ENCODE results near the gene CD3D. TPM values are rescaled to one million over a fixed set of nuclear protein-coding genes. Genes with fewer than 3 reads are reported as not detected.

CD3D gene
- 1 to 10 TPM in 1 of 4 donors, not detected in 3; 1.1 TPM for total RNA-seq

DNA sequence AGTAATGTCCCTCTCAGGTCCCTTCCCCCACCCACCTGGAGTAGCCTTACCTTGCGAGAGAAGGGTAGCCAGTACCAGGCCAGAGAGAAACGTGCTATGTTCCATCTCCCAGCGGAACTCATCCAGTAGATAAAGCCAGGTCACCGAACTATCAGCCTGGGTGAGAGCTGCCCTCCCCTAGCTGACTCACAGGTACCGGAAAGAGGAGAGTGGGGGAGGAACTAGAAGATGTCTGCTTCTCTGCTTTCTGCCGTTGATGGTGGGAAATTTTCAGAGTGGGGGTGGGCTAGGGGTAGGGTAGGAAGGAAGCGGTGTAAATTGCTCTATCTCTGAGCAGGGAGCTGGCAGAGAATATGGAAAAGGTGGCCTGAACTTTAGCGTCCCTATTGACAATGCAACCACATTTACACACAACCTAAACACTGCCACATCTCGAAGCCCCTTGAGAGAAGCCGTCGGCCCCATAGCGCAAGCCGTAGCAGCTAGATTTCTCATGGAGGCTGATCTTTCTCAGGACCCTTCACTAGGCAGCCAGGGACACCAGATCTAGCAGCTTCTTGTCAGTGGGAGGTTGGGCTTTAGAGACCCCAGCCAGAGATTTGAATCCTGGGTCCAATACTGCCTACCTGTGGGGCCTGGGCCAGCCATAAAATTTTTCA lies at the start of gene CD3D:
CD3D (minus strand) TSS at position 203 of the 659 bp plus-strand sequence; CDS start at position 105, 98 bp downstream.
- Histone ChIP-seq H3K36me3 (no peaks in the 10 kb centered on the region), H3K4me1 (no peaks in the 10 kb centered on the region), H3K27ac (no peak within 1 kb of the TSS), H3K9me3 (no peaks in the 10 kb centered on the region), H3K4me3 (peak within 1 kb of the TSS in 1 of 4 donors; percentile 3), H3K27me3 (peaks cover 0 to 14% of the 10 kb centered on the region in 2 donors)
- TF ChIP-seq POLR2A (IDR thresholded peaks at IDR 0.05) (no peak), CTCF (IDR thresholded peaks at IDR 0.05) (no peak), EP300 (IDR thresholded peaks at IDR 0.05) (no peak)
- 79% methylated on average over 13 of the region's 13 CpGs for WGBS, 2 donors
- DNase-seq (ENCODE audit: low spot score in 2 of 2) = no peak

DNA sequence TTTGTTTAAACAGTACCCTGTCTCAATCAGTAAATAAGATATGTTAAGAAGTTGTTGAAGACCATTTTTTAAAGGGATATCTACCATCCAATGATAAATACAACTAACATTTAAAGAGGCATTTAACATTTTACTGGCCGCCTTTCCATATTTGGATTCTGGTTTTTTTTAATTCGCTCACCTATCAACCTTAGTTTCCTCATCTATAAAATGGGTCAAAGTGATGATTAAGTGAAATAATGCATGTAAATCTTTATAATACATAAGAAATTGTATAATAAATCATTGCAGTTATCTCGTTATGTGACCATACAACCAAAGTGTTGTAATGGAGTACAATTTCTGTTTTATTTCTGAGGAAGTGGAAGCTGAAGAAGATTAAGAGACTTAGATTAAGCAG lies 41.2 kb upstream of the CD3D start:
- H3K4me3 ChIP-seq = no peak overlapping the region
- H3K27me3 ChIP-seq = no peaks in the 10 kb centered on the region
- WGBS, 2 donors = 95 to 96% methylated on average over 3 of the region's 3 CpGs
- DNase-seq (ENCODE audit: low spot score in 2 of 2) = no peak
- H3K9me3 ChIP-seq = no peaks in the 10 kb centered on the region
- H3K4me1 ChIP-seq = no peaks in the 10 kb centered on the region
- H3K36me3 ChIP-seq = peaks cover 2 to 100% (median 32%) of the 10 kb centered on the region in 3 donors
- H3K27ac ChIP-seq = no peak overlapping the region
- TF ChIP-seq POLR2A (IDR thresholded peaks at IDR 0.05) = no peak
- TF ChIP-seq CTCF (IDR thresholded peaks at IDR 0.05) = no peak
- no peak for TF ChIP-seq EP300 (IDR thresholded peaks at IDR 0.05)

- Histone ChIP-seq H3K36me3 (peaks cover 2 to 100% (median 32%) of the 10 kb centered on the region in 3 donors), H3K27me3 (no peaks in the 10 kb centered on the region), H3K4me3 (no peak overlapping the region), H3K27ac (no peak overlapping the region), H3K9me3 (no peaks in the 10 kb centered on the region), H3K4me1 (no peaks in the 10 kb centered on the region)
- WGBS, 2 donors = 93% methylated on average over 3 of the region's 3 CpGs
- DNase-seq (ENCODE audit: low spot score in 2 of 2) = no peak
- TF ChIP-seq POLR2A (IDR thresholded peaks at IDR 0.05) (no peak), EP300 (IDR thresholded peaks at IDR 0.05) (no peak), CTCF (IDR thresholded peaks at IDR 0.05) (no peak)
These were observed 40.4 kb upstream of the CD3D start for GRCh38 chr11:118382954-118383353.

- no peaks in the 10 kb centered on the region for H3K9me3 ChIP-seq
- H3K36me3 ChIP-seq = peaks cover 2 to 99% (median 22%) of the 10 kb centered on the region in 3 donors
- H3K27ac ChIP-seq = no peak overlapping the region
These were observed 38.1 kb upstream of the CD3D start for GRCh38 chr11:118380571-118380970.

More at GRCh38 chr11:118380571-118380970, 38.1 kb upstream of the CD3D start:
- Histone ChIP-seq H3K4me1 (no peaks in the 10 kb centered on the region), H3K4me3 (no peak overlapping the region), H3K27me3 (no peaks in the 10 kb centered on the region)
- DNase-seq (ENCODE audit: low spot score in 2 of 2) = no peak
- TF ChIP-seq CTCF (IDR thresholded peaks at IDR 0.05) (no peak), EP300 (IDR thresholded peaks at IDR 0.05) (no peak), POLR2A (IDR thresholded peaks at IDR 0.05) (no peak)
